B cell (primary cell): Measurements from ENCODE around the gene MAML2.

ENCODE experiments used
- CTCF ChIP-seq: fragments of 200-600 bp; IDR thresholded peaks from one replicate; pipeline ENCODE4 v1.8.0; 2022; ENCODE audit warnings: antibody characterized with exemption, mild to moderate bottlenecking
- EZH2 ChIP-seq: IDR thresholded peaks from 2 replicates; pipeline ENCODE4 v1.6.1; 2012; ENCODE audit warnings: borderline replicate concordance, low read depth, mild to moderate bottlenecking, moderate library complexity, low read length; ENCODE audit not compliant: insufficient read depth, poor library complexity, severe bottlenecking

DNA sequence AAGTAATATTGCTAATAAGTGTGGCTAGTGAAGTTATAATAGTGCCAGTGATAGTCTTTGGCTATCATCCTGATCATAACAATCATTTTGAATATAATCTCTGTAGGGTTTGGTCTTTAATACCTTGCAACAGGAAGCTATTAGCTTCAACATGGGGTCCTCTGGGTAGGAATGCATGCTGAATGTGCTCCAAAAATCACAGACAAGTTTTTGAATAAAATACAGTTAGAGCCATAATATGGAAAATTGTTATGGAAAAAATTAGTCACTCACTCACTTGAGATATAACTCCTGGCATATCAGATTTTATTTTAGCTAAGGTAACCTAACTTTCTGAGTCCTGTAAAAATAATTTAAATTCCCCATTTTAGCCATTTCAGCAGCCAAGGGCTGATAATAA is 323.7 kb downstream of the MAML2 start:
- TF ChIP-seq CTCF = no peak
- no peak for TF ChIP-seq EZH2
